H1 (cell line): Measurements from ENCODE around the gene MAGI2. TPM values are rescaled to one million over a fixed set of nuclear protein-coding genes. Genes with fewer than 3 reads are reported as not detected.

Experiments
- CTCF ChIA-PET: fragments of 300-600 bp; sonication (Branson Sonifier 250); formaldehyde crosslinking; loops from one replicate; lab custom pipeline; 2021; ENCODE audit not compliant: partially characterized antibody; lab: Charles Lee
- POLR2A ChIA-PET: fragments of 300-600 bp; sonication (Branson Sonifier 250); formaldehyde crosslinking; loops from one replicate; lab custom pipeline; 2021; ENCODE audit warnings: inconsistent platforms; ENCODE audit not compliant: partially characterized antibody; lab: Charles Lee
- DNase-seq, 2 experiments: peaks; one replicate each; pipeline versions ENCODE4 v3.0.0 to v3.0.0-alpha.2; 2010 to 2022; ENCODE audit warnings: low spot score in 2 of 2, low read depth in 1 of 2, mixed read lengths in 1 of 2
- FAIRE-seq: peaks from 2 replicates; lab custom pipeline; 2011; peaks lifted over from hg19 to GRCh38; lab: Jason Lieb, UNC
- H2AFZ ChIP-seq: 2 replicates; pipeline ENCODE4 v1.8.1; 2012; ENCODE audit warnings: low read length, inconsistent platforms
- H2AK5ac ChIP-seq: 2 replicates; pipeline ENCODE4 v1.6.1; 2013; ENCODE audit warnings: low read depth, low read length
- H2BK120ac ChIP-seq: replicated peaks from 2 replicates; pipeline ENCODE3; 2013; ENCODE audit warnings: low read depth, low read length, inconsistent platforms
- H2BK12ac ChIP-seq: 2 replicates; pipeline ENCODE4 v1.6.1; 2013; ENCODE audit warnings: low read depth, low read length
- H2BK15ac ChIP-seq: 2 replicates; pipeline ENCODE4 v1.6.1; 2013; ENCODE audit warnings: low read length
- H2BK20ac ChIP-seq: 2 replicates; pipeline ENCODE4 v1.6.1; 2013; ENCODE audit warnings: low read length
- H2BK5ac ChIP-seq: 2 replicates; pipeline ENCODE4 v1.6.1; 2013; ENCODE audit warnings: low read depth, low read length
- H3K14ac ChIP-seq: 2 replicates; pipeline ENCODE4 v1.6.1; 2013; ENCODE audit warnings: inconsistent platforms; ENCODE audit not compliant: insufficient read length
- H3K18ac ChIP-seq: 2 replicates; pipeline ENCODE4 v1.6.1; 2013; ENCODE audit warnings: low read length; ENCODE audit errors: extremely low read depth
- H3K23ac ChIP-seq: 2 replicates; pipeline ENCODE4 v1.6.1; 2013; ENCODE audit warnings: inconsistent platforms; ENCODE audit not compliant: insufficient read length
- H3K23me2 ChIP-seq: 2 replicates; pipeline ENCODE4 v1.6.1; 2013; ENCODE audit warnings: low read depth, low read length
- H3K27ac ChIP-seq: 2 replicates; pipeline ENCODE4 v1.6.1; 2011; ENCODE audit warnings: low read depth, low read length, inconsistent platforms
- H3K27me3 ChIP-seq, 4 experiments: replicated peaks in 1 of 4; 1 replicate in 1 of 4; 2 replicates in 3 of 4; pipeline versions ENCODE4 v1.6.1 to v1.8.1; 2011 to 2013; ENCODE audit warnings: low read length in 3 of 4, mild to moderate bottlenecking in 3 of 4, inconsistent platforms in 2 of 4, mixed read lengths in 2 of 4, moderate library complexity in 1 of 4; ENCODE audit not compliant: control insufficient read depth in 3 of 4, insufficient read depth in 3 of 4; ENCODE audit errors: extremely low read depth in 1 of 4
- H3K36me3 ChIP-seq, 4 experiments: 2 replicates each; pipeline versions ENCODE4 v1.6.1 to v1.8.1; 2011 to 2013; ENCODE audit warnings: mild to moderate bottlenecking in 4 of 4, low read length in 3 of 4, moderate library complexity in 2 of 4, control low read depth in 1 of 4, inconsistent platforms in 1 of 4; ENCODE audit not compliant: insufficient read depth in 4 of 4, control insufficient read depth in 2 of 4
- H3K4ac ChIP-seq: replicated peaks from 2 replicates; pipeline ENCODE3; 2013; ENCODE audit warnings: low read length, low read depth, mixed read lengths, inconsistent platforms; ENCODE audit not compliant: insufficient read length
- H3K4me1 ChIP-seq, 4 experiments: replicated peaks in 1 of 4; 1 replicate in 1 of 4; 2 replicates in 3 of 4; pipeline versions ENCODE4 v1.6.1 to v1.8.1; 2011 to 2013; ENCODE audit warnings: low read length in 3 of 4, inconsistent platforms in 2 of 4, mixed read lengths in 1 of 4; ENCODE audit not compliant: insufficient read depth in 4 of 4, control insufficient read depth in 3 of 4
- H3K4me2 ChIP-seq, 2 experiments: 2 replicates each; pipeline versions ENCODE4 v1.6.1 to v1.8.1; 2011 to 2013; ENCODE audit warnings: low read depth in 2 of 2, low read length in 2 of 2, control low read depth in 1 of 2, inconsistent platforms in 1 of 2, mild to moderate bottlenecking in 1 of 2; ENCODE audit not compliant: insufficient read depth in 1 of 2
- H3K4me3 ChIP-seq, 4 experiments: fragments of 200-600, 300-600 bp in 1 of 4; sonication (generic), shearing (Covaris generic), sonication (Bioruptor Twin) in 1 of 4; 2 replicates each; pipeline versions ENCODE4 v1.5.1 to v1.8.1; 2011 to 2016; ENCODE audit warnings: low read length in 4 of 4, low read depth in 3 of 4, control low read depth in 2 of 4, inconsistent platforms in 2 of 4, mild to moderate bottlenecking in 2 of 4, mixed read lengths in 1 of 4, moderate library complexity in 1 of 4; ENCODE audit not compliant: insufficient read depth in 2 of 4; ENCODE audit errors: extremely low read depth in 1 of 4
- H3K56ac ChIP-seq: replicated peaks from 2 replicates; pipeline ENCODE3; 2013; ENCODE audit warnings: low read depth, mild to moderate bottlenecking, mixed read lengths, low read length, inconsistent platforms; ENCODE audit not compliant: insufficient read length
- H3K79me1 ChIP-seq: 2 replicates; pipeline ENCODE4 v1.6.1; 2013; ENCODE audit warnings: low read depth, low read length, control low read depth
- H3K79me2 ChIP-seq, 2 experiments: 2 replicates each; pipeline versions ENCODE4 v1.6.1 to v1.8.1; 2012 to 2013; ENCODE audit warnings: low read length in 2 of 2, mild to moderate bottlenecking in 2 of 2, inconsistent platforms in 1 of 2; ENCODE audit not compliant: insufficient read depth in 2 of 2, control insufficient read depth in 1 of 2
- H3K9ac ChIP-seq, 4 experiments: replicated peaks in 1 of 4; 1 replicate in 1 of 4; 2 replicates in 3 of 4; pipeline versions ENCODE4 v1.6.1 to v1.8.1; 2011 to 2013; ENCODE audit warnings: low read depth in 3 of 4, low read length in 3 of 4, control low read depth in 2 of 4, mild to moderate bottlenecking in 2 of 4, moderate library complexity in 2 of 4, inconsistent platforms in 1 of 4; ENCODE audit errors: extremely low read depth in 1 of 4
- H3K9me3 ChIP-seq, 2 experiments: 2 replicates each; pipeline versions ENCODE4 v1.6.1 to v1.8.1; 2012 to 2013; ENCODE audit warnings: mild to moderate bottlenecking in 2 of 2, moderate library complexity in 2 of 2, control low read depth in 1 of 2, inconsistent platforms in 1 of 2, low read depth in 1 of 2, low read length in 1 of 2, mixed read lengths in 1 of 2; ENCODE audit not compliant: insufficient read depth in 2 of 2
- H4K20me1 ChIP-seq, 2 experiments: replicated peaks in 1 of 2; 2 replicates each; pipeline versions ENCODE3 to v1.8.1; 2011 to 2013; ENCODE audit warnings: inconsistent platforms in 2 of 2, low read length in 2 of 2, mild to moderate bottlenecking in 1 of 2; ENCODE audit not compliant: insufficient read depth in 2 of 2, control insufficient read depth in 1 of 2
- H4K5ac ChIP-seq: 2 replicates; pipeline ENCODE4 v1.6.1; 2013; ENCODE audit warnings: low read length, low read depth, mixed read lengths, inconsistent platforms; ENCODE audit not compliant: insufficient read length
- H4K8ac ChIP-seq: 2 replicates; pipeline ENCODE4 v1.8.0; 2013; ENCODE audit warnings: mild to moderate bottlenecking, moderate library complexity, low read length, inconsistent platforms; ENCODE audit not compliant: insufficient read depth; ENCODE audit errors: extremely low read depth
- H4K91ac ChIP-seq: replicated peaks from 2 replicates; pipeline ENCODE3; 2013; ENCODE audit warnings: low read length, mixed read lengths, inconsistent platforms; ENCODE audit not compliant: insufficient read length
- ASH2L ChIP-seq: fragments of 200-600, 300-600 bp; sonication (generic); IDR thresholded peaks from one replicate; pipeline ENCODE4 v1.7.1; 2017; ENCODE audit warnings: low read length
- BCL11A ChIP-seq, 2 experiments: IDR thresholded peaks; one replicate each; pipeline ENCODE4 v1.6.1; 2011; ENCODE audit warnings: low read depth in 2 of 2, low read length in 2 of 2, mild to moderate bottlenecking in 2 of 2
- CBX5 ChIP-seq: fragments of 300-800, 300-1000 bp; sonication (generic); IDR thresholded peaks from 2 replicates; pipeline ENCODE4 v1.7.1; 2016; ENCODE audit warnings: antibody characterized with exemption, low read length, low read depth
- CEBPB ChIP-seq: IDR thresholded peaks from 2 replicates; pipeline ENCODE4 v1.6.1; 2012; ENCODE audit warnings: low read depth, low read length
- EZH2 ChIP-seq: fragments of 200-600 bp; sonication (generic); IDR thresholded peaks from 2 replicates; pipeline ENCODE4 v1.7.1; 2012; ENCODE audit warnings: low read depth, mild to moderate bottlenecking, moderate library complexity, low read length, inconsistent platforms; ENCODE audit not compliant: severe bottlenecking
- KDM1A ChIP-seq: fragments of 200-600, 300-600 bp; sonication (generic); IDR thresholded peaks from 2 replicates; pipeline ENCODE4 v1.7.1; 2016; ENCODE audit warnings: mild to moderate bottlenecking, low read length, borderline replicate concordance
- NANOG ChIP-seq: IDR thresholded peaks from 2 replicates; pipeline ENCODE4 v1.6.1; 2011; ENCODE audit warnings: low read length, low read depth, mild to moderate bottlenecking, inconsistent platforms; ENCODE audit not compliant: insufficient read depth, poor library complexity, severe bottlenecking
- POU5F1 ChIP-seq: IDR thresholded peaks from 2 replicates; pipeline ENCODE4 v1.6.1; 2011; ENCODE audit warnings: low read depth, mild to moderate bottlenecking, low read length, moderate library complexity
- SIX5 ChIP-seq: IDR thresholded peaks from 2 replicates; pipeline ENCODE4 v1.6.1; 2011; ENCODE audit warnings: mild to moderate bottlenecking, low read depth, low read length
- SP1 ChIP-seq: IDR thresholded peaks from 2 replicates; pipeline ENCODE4 v1.6.1; 2011; ENCODE audit warnings: low read depth, low read length
- SP4 ChIP-seq: IDR thresholded peaks from 2 replicates; pipeline ENCODE4 v1.6.1; 2012; ENCODE audit warnings: low read length, inconsistent platforms
- TBP ChIP-seq: IDR thresholded peaks from 2 replicates; pipeline ENCODE4 v1.6.1; 2011; ENCODE audit warnings: low read depth, low read length, improper control_type of control experiment
- ZNF274 ChIP-seq: IDR thresholded peaks from 2 replicates; pipeline ENCODE4 v1.7.0; 2012; ENCODE audit warnings: low read length, borderline replicate concordance; ENCODE audit errors: extremely low read depth
- WGBS, 2 experiments: shearing (Covaris generic) in 1 of 2; methylation state at CpG; one replicate each; pipeline versions ENCODE4 v1.1.6 to v1.1.7; 2013 to 2015; ENCODE audit warnings: low lambda C conversion rate in 2 of 2, mixed read lengths in 2 of 2, inconsistent platforms in 1 of 2, low coverage in 1 of 2, missing lambda C conversion rate in 1 of 2; ENCODE audit not compliant: insufficient replicate concordance in 2 of 2, insufficient coverage in 1 of 2, insufficient read length in 1 of 2; ENCODE audit errors: extremely low coverage in 1 of 2, missing lambda C conversion rate in 1 of 2; 5-methylcytosine and 5-hydroxymethylcytosine counted together
- polyA plus RNA-seq, 7 experiments: library from polyadenylated mRNA; depleted of rRNA in 3 of 7; stranded (reverse) in 5 of 7; unstranded in 2 of 7; fragments of >200 nt in 5 of 7; fragments of 200-250 nt in 2 of 7; gene quantifications; 1 replicate in 5 of 7; 2 replicates in 1 of 7; 4 replicates in 1 of 7; pipeline versions ENCODE4 v1.2.1 to v1.2.3, GENCODE V29; 2011 to 2013; ENCODE audit warnings: missing spikeins in 2 of 7, mixed read lengths in 2 of 7
- total RNA-seq: library from RNA; stranded (reverse); fragmentation: NEBNext Ultra II Directional; extraction: Animal tissue kit (Norgen Biotek cat#: 25700); gene quantifications from 2 replicates; pipeline ENCODE4 v1.2.1, GENCODE V29; 2021
- TF ChIP-seq, protein P1 (sequence below): IDR thresholded peaks from 2 replicates; pipeline ENCODE4 v1.6.1; 2011; ENCODE audit warnings: low read depth, mild to moderate bottlenecking, low read length; ENCODE audit not compliant: insufficient read depth

The MAGI2 gene
- total and polyA plus RNA-seq, 2 of the 8 experiments (the other 6 are each of a cell fraction or from before 2014, with no cell fraction given) = 6.0 to 27.3 TPM

DNA sequence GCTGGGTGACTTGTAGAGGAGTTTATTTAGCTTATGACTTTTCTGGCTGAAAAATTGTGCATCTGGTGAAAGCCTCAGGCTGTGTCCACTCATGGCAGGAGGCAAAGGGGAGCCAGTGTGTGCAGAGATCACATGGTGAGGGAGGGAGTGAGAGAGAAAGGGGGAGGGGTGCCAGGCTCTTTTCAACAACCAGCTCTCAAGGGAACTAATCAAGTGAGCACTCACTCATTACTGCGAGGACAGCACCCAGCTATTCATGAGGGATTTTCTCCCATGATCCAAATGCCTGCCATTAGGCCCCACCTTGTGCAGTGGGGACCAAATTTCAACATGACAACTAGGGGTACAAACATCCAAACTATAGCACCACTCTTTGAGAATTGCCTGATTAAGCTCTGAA, 590.2 kb downstream of the MAGI2 start:
- no peaks in the 10 kb centered on the region for H3K27me3 ChIP-seq
- H3K9me3 ChIP-seq = peaks cover 3 to 6% of the 10 kb centered on the region in 2 experiments; a peak in 1 of 4 replicates
- H4K91ac ChIP-seq = no peak overlapping the region
- no peak overlapping the region for H3K56ac ChIP-seq
- CTCF ChIA-PET = no interaction called here
- no peak overlapping the region for H3K23ac ChIP-seq
- H4K20me1 ChIP-seq = no peaks in the 10 kb centered on the region
- no peak overlapping the region for H3K4me3 ChIP-seq
- H2BK120ac ChIP-seq = no peak overlapping the region
- H3K4me2 ChIP-seq = no peak overlapping the region
- no peak overlapping the region for H2BK5ac ChIP-seq
- H3K79me2 ChIP-seq = no peaks in the 10 kb centered on the region
- no peak overlapping the region for H4K8ac ChIP-seq
- H3K4ac ChIP-seq = no peak overlapping the region
- no peak overlapping the region for H4K5ac ChIP-seq
- H3K18ac ChIP-seq = no peak overlapping the region
- H2AFZ ChIP-seq = no peak overlapping the region; the same call in 1 of the 2 replicates
- no peaks in the 10 kb centered on the region for H3K23me2 ChIP-seq
- H3K14ac ChIP-seq = no peak overlapping the region
- 50% methylated on average over 1 of the region's 1 CpG; no CpG with 5 or more reads in 1 of the 2 experiments for WGBS, 2 experiments
- H3K4me1 ChIP-seq = no peaks in the 10 kb centered on the region; a peak in 1 of 7 replicates
- POLR2A ChIA-PET = no interaction called here
- no peak for DNase-seq
- H3K79me1 ChIP-seq = no peaks in the 10 kb centered on the region
- no peak overlapping the region for H3K27ac ChIP-seq
- no peak overlapping the region for H3K9ac ChIP-seq
- no peak overlapping the region for H2BK20ac ChIP-seq
- FAIRE-seq = no peak
- H2BK12ac ChIP-seq = no peak overlapping the region
- no peak overlapping the region for H2AK5ac ChIP-seq
- TF ChIP-seq SP4 (no peak), ASH2L (no peak), TBP (no peak), SP1 (no peak), CBX5 (no peak), CEBPB (no peak), EZH2 (no peak), POU5F1 (no peak), BCL11A (IDR thresholded peaks at IDR 0.05; ENCODE audit: low read depth in 2 of 2, low read length in 2 of 2) (no peak), ZNF274 (no peak), KDM1A (no peak; the same call in 1 of the 2 replicates), SIX5 (no peak), NANOG (no peak)
- TF ChIP-seq, protein P1, sequence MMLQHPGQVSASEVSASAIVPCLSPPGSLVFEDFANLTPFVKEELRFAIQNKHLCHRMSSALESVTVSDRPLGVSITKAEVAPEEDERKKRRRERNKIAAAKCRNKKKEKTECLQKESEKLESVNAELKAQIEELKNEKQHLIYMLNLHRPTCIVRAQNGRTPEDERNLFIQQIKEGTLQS = no peak
- no peak overlapping the region for H2BK15ac ChIP-seq
- no peaks in the 10 kb centered on the region; a peak in 1 of 8 replicates for H3K36me3 ChIP-seq
